ENCODE data around the gene DISP2.

Gene DISP2

GRCh38 chr15:40427188-40427587, 69.2 kb downstream of the DISP2 start:
- no peak for DNase-seq

GRCh38 chr15:40428185-40428584, 70.2 kb downstream of the DISP2 start:
- no peak for DNase-seq
